Caco-2 (cell line): ENCODE results near the gene SNCG. TPM values are rescaled to one million over a fixed set of nuclear protein-coding genes. Genes with fewer than 3 reads are reported as not detected.
"Not testable (repeated sequence)": the region's sequence is repeated elsewhere in the genome, so short reads cannot be mapped to it uniquely, and the experiment has no call there.

Source experiments
- BruUV-seq: library from RNA; stranded (reverse); fragments of 400-500 nt; replicated peaks from 2 replicates; lab custom pipeline; 2021; lab: Mats Ljungman, UMichigan
- CTCF ChIA-PET: fragments of 300-600 bp; sonication (Branson Sonifier 250); formaldehyde crosslinking; loops from one replicate; lab custom pipeline; 2022; ENCODE audit warnings: antibody characterized with exemption; lab: Charles Lee
- POLR2A ChIA-PET: fragments of 300-600 bp; sonication (Branson Sonifier 250); formaldehyde crosslinking; loops from one replicate; lab custom pipeline; 2022; ENCODE audit warnings: antibody characterized with exemption; lab: Charles Lee
- DNase-seq, 2 experiments: peaks; one replicate each; pipeline versions ENCODE4 v3.0.0 to v3.0.0-alpha.2; 2020 to 2022
- H3K27me3 ChIP-seq: replicated peaks from 2 replicates; pipeline ENCODE4 v1.6.0; 2011; ENCODE audit warnings: low read length; ENCODE audit not compliant: control insufficient read depth, insufficient read depth
- H3K36me3 ChIP-seq: 2 replicates; pipeline ENCODE4 v1.5.1; 2011; ENCODE audit warnings: low read length; ENCODE audit not compliant: control insufficient read depth, insufficient read depth
- H3K4me1 ChIP-seq: fragments of 250-450 bp; sonication (Bioruptor Pico); 2 replicates; pipeline ENCODE4 v1.5.1; 2020; ENCODE audit warnings: mild to moderate bottlenecking
- H3K4me3 ChIP-seq: 2 replicates; pipeline ENCODE4 v1.5.1; 2011; ENCODE audit warnings: low read depth, mild to moderate bottlenecking, control low read depth, low read length
- H3K9me3 ChIP-seq: fragments of 250-450 bp; sonication (Bioruptor Pico); 2 replicates; pipeline ENCODE4 v1.5.1; 2020; ENCODE audit warnings: mild to moderate bottlenecking, moderate library complexity
- H3K27ac Mint-ChIP-seq: one replicate; pipeline ENCODE4 v1.8.0; 2022; ENCODE audit warnings: mixed read lengths; ENCODE audit not compliant: unreplicated experiment
- H3K27me3 Mint-ChIP-seq: one replicate; pipeline ENCODE4 v1.8.0; 2022; ENCODE audit warnings: mixed read lengths; ENCODE audit not compliant: insufficient read depth, unreplicated experiment
- H3K36me3 Mint-ChIP-seq: one replicate; pipeline ENCODE4 v1.8.0; 2022; ENCODE audit warnings: mild to moderate bottlenecking, mixed read lengths; ENCODE audit not compliant: insufficient read depth, unreplicated experiment
- H3K4me1 Mint-ChIP-seq: one replicate; pipeline ENCODE4 v1.8.0; 2022; ENCODE audit warnings: low read depth, mixed read lengths; ENCODE audit not compliant: unreplicated experiment
- H3K4me3 Mint-ChIP-seq: one replicate; pipeline ENCODE4 v1.8.0; 2022; ENCODE audit warnings: mild to moderate bottlenecking, moderate library complexity, mixed read lengths; ENCODE audit not compliant: unreplicated experiment
- H3K9me3 Mint-ChIP-seq: one replicate; pipeline ENCODE4 v1.8.0; 2022; ENCODE audit warnings: mixed read lengths; ENCODE audit not compliant: unreplicated experiment
- CTCF ChIP-seq, 2 experiments: fragments of 200-600 bp in 1 of 2; IDR thresholded peaks; 1 replicate in 1 of 2; 2 replicates in 1 of 2; pipeline versions ENCODE4 v1.5.1 to v1.8.0; 2011 to 2022; ENCODE audit warnings: antibody characterized with exemption in 1 of 2, control low read depth in 1 of 2, inconsistent platforms in 1 of 2, low read depth in 1 of 2, low read length in 1 of 2, mild to moderate bottlenecking in 1 of 2, moderate library complexity in 1 of 2; ENCODE audit not compliant: insufficient read depth in 1 of 2, severe bottlenecking in 1 of 2, unreplicated experiment in 1 of 2
- intact Hi-C: fragments of 100-400 bp; cut with micrococcal nuclease; formaldehyde crosslinking; loops from one replicate; pipeline ENCODE4 v1.10.0; 2022; ENCODE audit not compliant: unreplicated experiment
- total RNA-seq: library from RNA; stranded (reverse); gene quantifications from 2 replicates; pipeline ENCODE4 v1.2.3, GENCODE V29; 2022

Gene SNCG
- total RNA-seq, 1 experiment from 2014 or later = 0.45 TPM

GRCh38 chr10:86946213-86947155 lies 11.9 kb upstream of the SNCG start:
- Histone ChIP-seq H3K9me3 (no peaks in the 10 kb centered on the region), H3K4me3 (no peak overlapping the region), H3K27me3 (no peaks in the 10 kb centered on the region), H3K36me3 (no peaks in the 10 kb centered on the region), H3K4me1 (no peaks in the 10 kb centered on the region)
- intact Hi-C loops = no loop called here
- TF ChIP-seq CTCF (IDR thresholded peaks at IDR 0.05; ENCODE audit: insufficient read depth in 1 of 2, low read depth in 1 of 2, low read length in 1 of 2, severe bottlenecking in 1 of 2, unreplicated experiment in 1 of 2) = no peak
- Mint-ChIP-seq H3K36me3 (no peaks in the 10 kb centered on the region), H3K4me3 (no peak overlapping the region), H3K9me3 (no peaks in the 10 kb centered on the region), H3K4me1 (no peaks in the 10 kb centered on the region), H3K27me3 (no peaks in the 10 kb centered on the region), H3K27ac (no peak overlapping the region)
- POLR2A ChIA-PET = no interaction called here
- CTCF ChIA-PET = interaction anchor here (0.9 to 2.2 kb wide), 3 partner anchors 20 to 25 kb away, joined by 3 to 10 read pairs (median 5); no protein-coding TSS in a partner anchor
- DNase-seq = peak in 1 of 2 experiments; percentile 3
- BruUV-seq = no TSS peak

GRCh38 chr10:86947806-86948205 lies 10.6 kb upstream of the SNCG start:
- H3K27me3 ChIP-seq, H3K36me3 ChIP-seq, intact Hi-C loops, DNase-seq, H3K4me1 Mint-ChIP-seq, H3K36me3 Mint-ChIP-seq, H3K4me1 ChIP-seq, CTCF ChIA-PET, H3K4me3 Mint-ChIP-seq, H3K27ac Mint-ChIP-seq, H3K4me3 ChIP-seq, H3K27me3 Mint-ChIP-seq, H3K9me3 ChIP-seq, BruUV-seq, POLR2A ChIA-PET: not testable (repeated sequence)
- peaks cover 13% of the 10 kb centered on the region for H3K9me3 Mint-ChIP-seq

- H3K4me3 Mint-ChIP-seq = no peak overlapping the region
- Histone ChIP-seq H3K4me1 (no peaks in the 10 kb centered on the region), H3K27me3 (no peaks in the 10 kb centered on the region), H3K9me3 (peaks cover 17% of the 10 kb centered on the region), H3K36me3 (no peaks in the 10 kb centered on the region), H3K4me3 (no peak overlapping the region)
- CTCF ChIA-PET = no interaction called here
- intact Hi-C loops = no loop called here
- no peaks in the 10 kb centered on the region for H3K27me3 Mint-ChIP-seq
- peak in 1 of 2 experiments; percentile 7 for DNase-seq
- H3K27ac Mint-ChIP-seq = no peak overlapping the region
- no TSS peak for BruUV-seq
- POLR2A ChIA-PET = no interaction called here
- no peaks in the 10 kb centered on the region for H3K4me1 Mint-ChIP-seq
- H3K9me3 Mint-ChIP-seq = peaks cover 13% of the 10 kb centered on the region
- no peaks in the 10 kb centered on the region for H3K36me3 Mint-ChIP-seq
- TF ChIP-seq CTCF (IDR thresholded peaks at IDR 0.05; ENCODE audit: insufficient read depth in 1 of 2, low read depth in 1 of 2, low read length in 1 of 2, severe bottlenecking in 1 of 2, unreplicated experiment in 1 of 2) = no peak
Measured at GRCh38 chr10:86950349-86950748, 8.1 kb upstream of the SNCG start.
